GM19351 (cell line): ENCODE measurements around the gene PRICKLE4.
"Not testable (repeated sequence)": the region's sequence is repeated elsewhere in the genome, so short reads cannot be mapped to it uniquely, and the experiment has no call there.

ENCODE experiments used
- ATAC-seq: cut with Tn5 transposase; IDR thresholded peaks from one replicate; pipeline ENCODE4 v1.9.1; 2021; ENCODE audit warnings: mild to moderate bottlenecking, moderate library complexity; ENCODE audit not compliant: unreplicated experiment

PRICKLE4 gene

GRCh38 chr6:41791305-41791704 is 10.7 kb downstream of the PRICKLE4 start:
- no peak for ATAC-seq

GRCh38 chr6:41791984-41792383 is 11.4 kb downstream of the PRICKLE4 start:
- no peak for ATAC-seq

GRCh38 chr6:41796474-41796873 is 15.9 kb downstream of the PRICKLE4 start:
- ATAC-seq = no peak

- no peak for ATAC-seq
Measured at GRCh38 chr6:41798901-41799558, 18.4 kb downstream of the PRICKLE4 start.

GRCh38 chr6:41799559-41799911 is 19.0 kb downstream of the PRICKLE4 start:
- ATAC-seq = no peak

GRCh38 chr6:41801380-41801779 is 20.8 kb downstream of the PRICKLE4 start:
- no peak for ATAC-seq

GRCh38 chr6:41805830-41806774 is 25.5 kb downstream of the PRICKLE4 start:
- no peak for ATAC-seq

- ATAC-seq = no peak
Measured at GRCh38 chr6:41811095-41811494, 30.5 kb downstream of the PRICKLE4 start.

GRCh38 chr6:41811946-41812345 is 31.4 kb downstream of the PRICKLE4 start:
- ATAC-seq = not testable (repeated sequence)

- ATAC-seq = no peak
Measured at GRCh38 chr6:41813469-41813868, 32.9 kb downstream of the PRICKLE4 start.

- no peak for ATAC-seq
Measured at GRCh38 chr6:41813956-41814355, 33.4 kb downstream of the PRICKLE4 start.

GRCh38 chr6:41814629-41815028 is 34.0 kb downstream of the PRICKLE4 start:
- ATAC-seq = no peak

GRCh38 chr6:41815587-41815986 is 35.0 kb downstream of the PRICKLE4 start:
- no peak for ATAC-seq

GRCh38 chr6:41818271-41819054 is 37.9 kb downstream of the PRICKLE4 start:
- no peak for ATAC-seq

GRCh38 chr6:41821266-41821665 is 40.7 kb downstream of the PRICKLE4 start:
- no peak for ATAC-seq

GRCh38 chr6:41822021-41822420 is 41.4 kb downstream of the PRICKLE4 start:
- no peak for ATAC-seq

GRCh38 chr6:41823178-41823577 is 42.6 kb downstream of the PRICKLE4 start:
- no peak for ATAC-seq

GRCh38 chr6:41824571-41825569 is 44.3 kb downstream of the PRICKLE4 start:
- ATAC-seq = no peak

- ATAC-seq = no peak
Measured at GRCh38 chr6:41826343-41827022, 45.9 kb downstream of the PRICKLE4 start.

- ATAC-seq = no peak
Measured at GRCh38 chr6:41832263-41832662, 51.7 kb downstream of the PRICKLE4 start.
